GM12878 (cell line): ENCODE measurements around the gene IFNL2.

Experiments
- CEBPB ChIP-seq, 2 experiments: fragments of 150-350 bp in 1 of 2; IDR thresholded peaks; 2 replicates each; pipeline ENCODE4 v1.6.1; 2012 to 2014; ENCODE audit warnings: low read depth in 2 of 2, low read length in 2 of 2, borderline replicate concordance in 1 of 2, inconsistent platforms in 1 of 2
- CTCF ChIP-seq, 3 experiments: IDR thresholded peaks in 2 of 3; conservative IDR thresholded peaks in 1 of 3; 2 replicates each; pipeline ENCODE4 v1.5.1; 2011; ENCODE audit warnings: low read depth in 3 of 3, low read length in 3 of 3, mild to moderate bottlenecking in 3 of 3, control low read depth in 2 of 3, moderate library complexity in 2 of 3, inconsistent platforms in 1 of 3, mixed read lengths in 1 of 3; ENCODE audit not compliant: control insufficient read depth in 2 of 3, insufficient read depth in 1 of 3; ENCODE audit errors: extremely low read depth in 1 of 3
- MXI1 ChIP-seq: fragments of 150-350 bp; IDR thresholded peaks from 2 replicates; pipeline ENCODE4 v1.6.1; 2011; ENCODE audit warnings: low read depth, mild to moderate bottlenecking, inconsistent platforms, low read length, improper control_type of control experiment
- RBBP5 ChIP-seq: fragments of 200-600 bp; sonication (generic); conservative IDR thresholded peaks from 2 replicates; pipeline ENCODE4 v1.6.1; 2016
- TCF12 ChIP-seq: IDR thresholded peaks from 2 replicates; pipeline ENCODE4 v1.6.1; 2011; ENCODE audit warnings: low read depth, mild to moderate bottlenecking, low read length

GRCh38 chr19:39232708-39233107 is 35.5 kb upstream of the IFNL2 start:
- TF ChIP-seq TCF12: no peak
- no peak for TF ChIP-seq RBBP5
- TF ChIP-seq CEBPB (IDR thresholded peaks at IDR 0.05; ENCODE audit: borderline replicate concordance in 1 of 2, low read depth in 2 of 2, low read length in 2 of 2): no peak
- TF ChIP-seq CTCF (IDR thresholded peaks at IDR 0.05 in 2 of 3, conservative IDR thresholded peaks at IDR 0.05 in 1 of 3; ENCODE audit: control insufficient read depth in 2 of 3, extremely low read depth in 1 of 3, insufficient read depth in 1 of 3, low read depth in 3 of 3, low read length in 3 of 3): no peak
- TF ChIP-seq MXI1: no peak
